ENCODE results near the gene B3GLCT.
"Not testable (repeated sequence)": the region's sequence is repeated elsewhere in the genome, so short reads cannot be mapped to it uniquely, and the experiment has no call there.

The B3GLCT gene

GRCh38 chr13:31199849-31200636 is at the start of gene B3GLCT:
TSS of gene B3GLCT (plus strand) at chr13:31199975. CDS start at chr13:31200085, 110 bp downstream.
- peak in 1 of 2 experiments; percentile 46 for DNase-seq (ENCODE audit: low read depth in 2 of 2)

- no peak for DNase-seq (ENCODE audit: low read depth in 2 of 2)
Measured at GRCh38 chr13:31150315-31150985, 49.3 kb upstream of the B3GLCT start.

- no peak for DNase-seq (ENCODE audit: low read depth in 2 of 2)
Measured at GRCh38 chr13:31151837-31152236, 47.9 kb upstream of the B3GLCT start.

- DNase-seq (ENCODE audit: low read depth in 2 of 2): no peak
Measured at GRCh38 chr13:31154939-31155338, 44.8 kb upstream of the B3GLCT start.

- DNase-seq (ENCODE audit: low read depth in 2 of 2): no peak
Measured at GRCh38 chr13:31159306-31159705, 40.5 kb upstream of the B3GLCT start.

GRCh38 chr13:31160857-31161556 is 38.8 kb upstream of the B3GLCT start:
- DNase-seq (ENCODE audit: low read depth in 2 of 2): peak in 1 of 2 experiments; percentile 43

- peak; percentile 95 to 96 for DNase-seq (ENCODE audit: low read depth in 2 of 2)
Measured at GRCh38 chr13:31161557-31162150, 38.1 kb upstream of the B3GLCT start, which contains the start of gene HSPH1. TSS of gene HSPH1 (minus strand) at chr13:31161904. CDS start at chr13:31161582, 322 bp downstream.

- DNase-seq (ENCODE audit: low read depth in 2 of 2): peak; percentile 96
Measured at GRCh38 chr13:31162151-31163008, 37.4 kb upstream of the B3GLCT start.

GRCh38 chr13:31166591-31166990 is 33.2 kb upstream of the B3GLCT start:
- DNase-seq (ENCODE audit: low read depth in 2 of 2): no peak

- DNase-seq (ENCODE audit: low read depth in 2 of 2): no peak
Measured at GRCh38 chr13:31167490-31167889, 32.3 kb upstream of the B3GLCT start.

GRCh38 chr13:31168166-31168565 is 31.6 kb upstream of the B3GLCT start:
- DNase-seq (ENCODE audit: low read depth in 2 of 2): no peak

- no peak for DNase-seq (ENCODE audit: low read depth in 2 of 2)
Measured at GRCh38 chr13:31168736-31169135, 31.0 kb upstream of the B3GLCT start.

GRCh38 chr13:31172001-31172400 is 27.8 kb upstream of the B3GLCT start:
- DNase-seq (ENCODE audit: low read depth in 2 of 2): no peak

- DNase-seq (ENCODE audit: low read depth in 2 of 2): peak; percentile 70 to 74
Measured at GRCh38 chr13:31172535-31172934, 27.2 kb upstream of the B3GLCT start.

- DNase-seq (ENCODE audit: low read depth in 2 of 2): no peak
Measured at GRCh38 chr13:31174018-31174417, 25.8 kb upstream of the B3GLCT start.

- DNase-seq (ENCODE audit: low read depth in 2 of 2): no peak
Measured at GRCh38 chr13:31175847-31176532, 23.8 kb upstream of the B3GLCT start.

- DNase-seq (ENCODE audit: low read depth in 2 of 2): not testable (repeated sequence)
Measured at GRCh38 chr13:31177813-31178495, 21.8 kb upstream of the B3GLCT start.

- no peak for DNase-seq (ENCODE audit: low read depth in 2 of 2)
Measured at GRCh38 chr13:31179241-31179640, 20.5 kb upstream of the B3GLCT start.

- no peak for DNase-seq (ENCODE audit: low read depth in 2 of 2)
Measured at GRCh38 chr13:31179754-31180153, 20.0 kb upstream of the B3GLCT start.

- no peak for DNase-seq (ENCODE audit: low read depth in 2 of 2)
Measured at GRCh38 chr13:31182987-31183386, 16.8 kb upstream of the B3GLCT start.
